ENCODE data around the gene UBR2.

The UBR2 gene

GRCh38 chr6:42694586-42694985 lies 130.8 kb downstream of the UBR2 start:
- TF ChIP-seq TAF1 (IDR thresholded peaks at IDR 0.05; ENCODE audit: borderline replicate concordance, insufficient read depth, low read length) (no peak), FOXP2 (optimal IDR thresholded peaks at IDR 0.05; ENCODE audit: borderline replicate concordance, extremely low read depth, extremely low read length, insufficient read depth) (no peak), SIN3A (IDR thresholded peaks at IDR 0.05; ENCODE audit: borderline replicate concordance, insufficient read depth, low read length) (no peak), POLR2AphosphoS5 (IDR thresholded peaks at IDR 0.05; ENCODE audit: low read depth, low read length) (no peak)
- TF ChIP-seq, protein P1, sequence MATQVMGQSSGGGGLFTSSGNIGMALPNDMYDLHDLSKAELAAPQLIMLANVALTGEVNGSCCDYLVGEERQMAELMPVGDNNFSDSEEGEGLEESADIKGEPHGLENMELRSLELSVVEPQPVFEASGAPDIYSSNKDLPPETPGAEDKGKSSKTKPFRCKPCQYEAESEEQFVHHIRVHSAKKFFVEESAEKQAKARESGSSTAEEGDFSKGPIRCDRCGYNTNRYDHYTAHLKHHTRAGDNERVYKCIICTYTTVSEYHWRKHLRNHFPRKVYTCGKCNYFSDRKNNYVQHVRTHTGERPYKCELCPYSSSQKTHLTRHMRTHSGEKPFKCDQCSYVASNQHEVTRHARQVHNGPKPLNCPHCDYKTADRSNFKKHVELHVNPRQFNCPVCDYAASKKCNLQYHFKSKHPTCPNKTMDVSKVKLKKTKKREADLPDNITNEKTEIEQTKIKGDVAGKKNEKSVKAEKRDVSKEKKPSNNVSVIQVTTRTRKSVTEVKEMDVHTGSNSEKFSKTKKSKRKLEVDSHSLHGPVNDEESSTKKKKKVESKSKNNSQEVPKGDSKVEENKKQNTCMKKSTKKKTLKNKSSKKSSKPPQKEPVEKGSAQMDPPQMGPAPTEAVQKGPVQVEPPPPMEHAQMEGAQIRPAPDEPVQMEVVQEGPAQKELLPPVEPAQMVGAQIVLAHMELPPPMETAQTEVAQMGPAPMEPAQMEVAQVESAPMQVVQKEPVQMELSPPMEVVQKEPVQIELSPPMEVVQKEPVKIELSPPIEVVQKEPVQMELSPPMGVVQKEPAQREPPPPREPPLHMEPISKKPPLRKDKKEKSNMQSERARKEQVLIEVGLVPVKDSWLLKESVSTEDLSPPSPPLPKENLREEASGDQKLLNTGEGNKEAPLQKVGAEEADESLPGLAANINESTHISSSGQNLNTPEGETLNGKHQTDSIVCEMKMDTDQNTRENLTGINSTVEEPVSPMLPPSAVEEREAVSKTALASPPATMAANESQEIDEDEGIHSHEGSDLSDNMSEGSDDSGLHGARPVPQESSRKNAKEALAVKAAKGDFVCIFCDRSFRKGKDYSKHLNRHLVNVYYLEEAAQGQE (IDR thresholded peaks at IDR 0.05; ENCODE audit: insufficient read depth in 1 of 2, low read depth in 2 of 2, low read length in 2 of 2), result no peak

- TF ChIP-seq TAF1 (IDR thresholded peaks at IDR 0.05; ENCODE audit: borderline replicate concordance, insufficient read depth, low read length) (no peak), FOXP2 (optimal IDR thresholded peaks at IDR 0.05; ENCODE audit: borderline replicate concordance, extremely low read depth, extremely low read length, insufficient read depth) (no peak), POLR2AphosphoS5 (IDR thresholded peaks at IDR 0.05; ENCODE audit: low read depth, low read length) (no peak), SIN3A (IDR thresholded peaks at IDR 0.05; ENCODE audit: borderline replicate concordance, insufficient read depth, low read length) (no peak)
- TF ChIP-seq, protein P1 (IDR thresholded peaks at IDR 0.05; ENCODE audit: insufficient read depth in 1 of 2, low read depth in 2 of 2, low read length in 2 of 2), result no peak
Measured at GRCh38 chr6:42696526-42697267, 132.9 kb downstream of the UBR2 start.

DNA sequence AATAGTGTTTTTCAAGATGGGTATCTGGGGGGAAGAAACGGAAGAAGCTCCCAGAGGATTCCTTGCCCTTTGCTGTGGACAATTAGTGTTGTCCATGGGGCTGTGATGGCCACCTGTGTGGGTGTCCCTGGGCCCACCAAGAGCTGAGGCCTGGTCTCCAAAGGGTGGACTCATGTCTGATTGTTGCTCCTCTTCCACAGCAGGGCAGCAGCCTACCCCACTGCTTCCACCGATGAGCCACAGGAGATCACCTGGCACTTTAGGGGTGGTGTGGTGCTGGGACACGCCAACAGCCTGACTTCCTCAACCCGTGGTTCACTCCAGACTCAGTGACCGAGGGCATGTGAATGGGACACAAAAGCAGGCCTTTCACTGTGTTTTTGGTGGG lies 133.4 kb downstream of the UBR2 start:
- TF ChIP-seq POLR2AphosphoS5 (IDR thresholded peaks at IDR 0.05; ENCODE audit: low read depth, low read length) (no peak), FOXP2 (optimal IDR thresholded peaks at IDR 0.05; ENCODE audit: borderline replicate concordance, extremely low read depth, extremely low read length, insufficient read depth) (no peak), TAF1 (IDR thresholded peaks at IDR 0.05; ENCODE audit: borderline replicate concordance, insufficient read depth, low read length) (no peak), SIN3A (IDR thresholded peaks at IDR 0.05; ENCODE audit: borderline replicate concordance, insufficient read depth, low read length) (no peak)
- TF ChIP-seq, protein P1 (IDR thresholded peaks at IDR 0.05; ENCODE audit: insufficient read depth in 1 of 2, low read depth in 2 of 2, low read length in 2 of 2), result no peak

GRCh38 chr6:42698217-42698616 lies 134.4 kb downstream of the UBR2 start:
- TF ChIP-seq, protein P1 (IDR thresholded peaks at IDR 0.05; ENCODE audit: insufficient read depth in 1 of 2, low read depth in 2 of 2, low read length in 2 of 2), result no peak
- TF ChIP-seq POLR2AphosphoS5 (IDR thresholded peaks at IDR 0.05; ENCODE audit: low read depth, low read length) (peak; percentile 35; the same call in 1 of the 2 replicates), TAF1 (IDR thresholded peaks at IDR 0.05; ENCODE audit: borderline replicate concordance, insufficient read depth, low read length) (no peak), SIN3A (IDR thresholded peaks at IDR 0.05; ENCODE audit: borderline replicate concordance, insufficient read depth, low read length) (no peak), FOXP2 (optimal IDR thresholded peaks at IDR 0.05; ENCODE audit: borderline replicate concordance, extremely low read depth, extremely low read length, insufficient read depth) (no peak)
